GM21515 (cell line): ENCODE measurements around the gene CCDC106.

Experiments
- ATAC-seq: cut with Tn5 transposase; IDR thresholded peaks from one replicate; pipeline ENCODE4 v1.9.1; 2021; ENCODE audit not compliant: unreplicated experiment

Gene CCDC106

GRCh38 chr19:55613930-55614710, 33.9 kb upstream of the CCDC106 start:
- ATAC-seq = no peak

- ATAC-seq = no peak
These were observed 33.1 kb upstream of the CCDC106 start for GRCh38 chr19:55614711-55615542.

DNA sequence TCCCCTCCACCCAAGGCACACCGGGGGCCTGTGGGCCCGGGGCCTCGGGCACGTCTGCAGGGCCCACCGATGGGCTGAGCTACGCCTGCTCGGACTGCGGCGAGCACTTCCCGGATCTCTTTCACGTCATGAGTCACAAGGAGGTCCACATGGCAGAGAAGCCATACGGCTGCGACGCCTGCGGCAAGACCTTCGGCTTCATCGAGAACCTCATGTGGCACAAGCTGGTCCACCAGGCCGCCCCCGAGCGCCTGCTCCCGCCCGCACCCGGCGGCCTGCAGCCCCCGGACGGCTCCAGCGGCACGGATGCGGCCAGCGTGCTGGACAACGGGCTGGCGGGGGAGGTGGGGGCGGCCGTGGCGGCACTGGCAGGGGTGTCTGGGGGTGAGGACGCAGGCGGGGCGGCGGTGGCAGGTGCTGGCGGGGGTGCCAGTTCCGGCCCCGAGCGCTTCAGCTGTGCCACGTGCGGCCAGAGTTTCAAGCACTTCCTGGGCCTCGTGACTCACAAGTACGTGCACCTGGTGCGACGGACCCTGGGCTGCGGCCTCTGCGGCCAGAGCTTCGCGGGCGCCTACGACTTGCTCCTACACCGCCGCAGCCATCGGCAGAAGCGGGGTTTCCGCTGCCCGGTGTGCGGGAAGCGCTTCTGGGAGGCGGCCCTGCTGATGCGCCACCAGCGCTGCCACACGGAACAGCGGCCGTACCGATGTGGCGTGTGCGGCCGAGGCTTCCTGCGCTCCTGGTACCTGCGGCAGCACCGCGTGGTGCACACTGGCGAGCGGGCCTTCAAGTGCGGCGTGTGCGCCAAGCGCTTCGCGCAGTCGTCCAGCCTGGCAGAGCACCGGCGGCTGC, 32.2 kb upstream of the CCDC106 start:
- ATAC-seq = no peak

GRCh38 chr19:55616395-55616875, 31.6 kb upstream of the CCDC106 start:
- ATAC-seq = no peak

- ATAC-seq = no peak
These were observed 30.6 kb upstream of the CCDC106 start for GRCh38 chr19:55617426-55617825.

GRCh38 chr19:55618426-55618825, 29.6 kb upstream of the CCDC106 start:
- no peak for ATAC-seq

- no peak for ATAC-seq
These were observed 28.7 kb upstream of the CCDC106 start for GRCh38 chr19:55619286-55619685.

GRCh38 chr19:55620410-55621204, 27.4 kb upstream of the CCDC106 start:
- no peak for ATAC-seq

DNA sequence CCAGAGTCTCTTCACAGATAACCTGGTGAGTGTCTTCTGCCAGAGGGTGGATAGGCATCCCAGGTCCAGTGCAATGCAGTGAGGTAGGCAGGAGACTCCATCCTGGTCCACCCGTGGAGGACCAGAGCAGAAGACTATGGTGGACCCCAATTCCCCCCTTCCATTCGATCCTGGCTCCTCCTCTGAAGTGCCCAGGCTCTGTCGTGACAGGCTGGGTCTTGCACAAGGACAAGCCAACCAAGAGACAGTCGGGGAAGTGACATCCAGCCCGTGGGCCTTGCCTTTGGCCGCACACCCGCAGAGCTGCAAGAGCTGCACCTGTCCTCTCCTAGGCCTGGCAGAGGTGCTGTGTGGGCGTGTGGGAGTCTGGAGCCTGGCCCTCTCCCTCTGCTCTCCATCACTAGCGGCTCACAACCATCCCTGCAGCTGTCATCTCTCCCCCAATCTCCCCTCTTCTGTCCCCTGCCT, 26.8 kb upstream of the CCDC106 start:
- ATAC-seq = no peak

GRCh38 chr19:55621673-55622231, 26.3 kb upstream of the CCDC106 start:
- ATAC-seq = no peak

DNA sequence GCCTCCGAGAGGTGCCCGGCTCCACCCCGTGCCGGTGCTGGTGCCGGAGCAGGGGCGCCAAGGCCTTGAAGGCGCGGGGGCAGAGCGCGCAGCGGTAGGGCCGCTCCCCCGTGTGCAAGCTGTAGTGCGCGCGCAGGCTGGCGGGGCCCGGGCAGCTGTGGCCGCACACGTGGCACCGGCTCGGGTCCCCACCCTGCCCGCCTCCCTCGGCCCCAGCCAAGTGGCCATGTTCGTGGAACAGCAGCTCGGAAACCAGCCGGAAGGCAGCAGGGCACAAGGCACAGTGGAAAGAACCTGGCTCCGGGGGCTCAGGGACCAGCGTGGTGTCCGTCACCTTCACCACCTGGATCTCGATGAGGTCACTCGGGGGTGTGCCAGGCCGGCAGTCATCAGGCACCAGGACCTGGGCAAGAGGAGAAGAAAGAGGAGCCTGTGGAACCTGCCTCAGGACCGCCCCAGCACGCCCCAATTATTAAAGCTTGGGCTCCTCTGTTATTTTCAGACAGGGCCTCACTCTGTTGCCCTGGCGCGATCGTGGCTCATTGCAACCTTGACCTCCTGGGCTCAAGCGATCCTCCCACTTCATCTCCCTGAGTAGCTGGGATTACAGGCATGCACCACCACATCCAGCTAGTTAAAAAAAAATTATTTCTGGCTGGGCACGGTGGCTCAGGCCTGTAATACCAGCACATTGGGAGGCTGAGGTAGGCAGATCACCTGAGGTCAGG, 25.6 kb upstream of the CCDC106 start:
- ATAC-seq = no peak

- no peak for ATAC-seq
These were observed 24.9 kb upstream of the CCDC106 start for GRCh38 chr19:55623130-55623529.

GRCh38 chr19:55623561-55623960, 24.5 kb upstream of the CCDC106 start:
- ATAC-seq = no peak

DNA sequence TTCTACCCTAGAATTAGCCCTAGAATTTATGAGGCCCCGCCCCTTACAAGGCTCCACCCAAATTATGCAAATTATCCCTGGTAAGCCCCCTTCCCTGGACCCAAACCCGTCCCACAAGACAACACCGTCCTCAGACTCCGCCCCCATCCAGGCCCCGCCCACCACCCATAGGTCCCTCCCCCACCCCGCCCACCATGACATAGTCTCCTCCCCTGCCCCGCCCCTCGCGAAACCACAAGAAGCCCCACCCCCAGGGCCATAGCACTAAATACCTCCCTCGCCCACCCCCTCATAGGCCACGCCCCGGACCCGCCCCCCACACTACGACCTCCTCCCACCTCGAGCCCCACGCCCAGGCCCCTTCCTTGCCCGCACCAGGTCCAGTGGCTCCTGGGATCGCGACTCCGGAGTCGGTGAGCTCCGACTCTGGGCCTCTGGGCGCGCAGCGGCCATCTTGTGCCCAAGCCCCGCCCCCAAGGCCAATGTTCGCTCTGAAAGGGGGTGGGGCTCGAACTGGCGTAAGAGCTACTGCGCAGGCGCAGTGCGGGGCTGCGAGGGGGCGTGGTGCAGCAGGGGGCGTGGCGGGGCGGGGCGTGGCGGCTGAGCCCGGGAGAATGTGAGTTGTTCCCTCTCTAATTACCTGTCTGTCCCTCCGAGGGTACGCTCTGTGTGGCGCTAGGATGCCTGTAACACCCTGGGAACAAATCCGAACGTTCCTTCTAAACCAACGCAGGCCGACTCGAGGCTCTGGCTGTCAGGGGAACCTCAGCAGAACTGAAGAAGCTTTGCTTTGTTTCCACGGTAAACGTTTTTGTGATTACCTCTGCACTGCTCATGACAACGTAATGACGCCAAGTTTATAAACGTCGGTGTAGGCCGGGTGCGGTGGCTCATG, 23.7 kb upstream of the CCDC106 start, which contains the start of gene ZNF784:
TSS of gene ZNF784 (minus strand) at position 458 of the 895 bp plus-strand sequence. CDS start at position 453, 5 bp downstream.
- peak; percentile 43 for ATAC-seq

GRCh38 chr19:55625004-55625326, 23.0 kb upstream of the CCDC106 start:
- ATAC-seq = peak; percentile 2

DNA sequence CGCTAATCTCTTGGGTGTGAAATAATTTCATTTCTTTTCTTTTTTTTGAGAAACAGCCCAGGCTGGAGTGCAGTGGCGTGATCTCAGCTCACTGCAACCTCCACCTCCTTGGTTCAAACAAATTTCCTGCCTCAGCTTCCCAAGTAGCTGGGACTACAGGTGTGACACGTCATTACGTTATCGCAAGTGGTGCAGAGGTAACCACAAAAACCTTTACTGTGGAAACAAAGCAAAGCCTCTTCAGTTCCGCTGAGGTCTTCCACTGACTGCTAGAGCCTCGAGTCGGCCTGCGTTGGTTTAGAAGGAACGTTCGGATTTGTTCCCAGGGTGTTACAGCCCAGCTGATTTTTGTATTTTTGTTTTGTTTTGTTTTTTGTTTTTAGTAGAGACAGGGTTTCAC, 21.7 kb upstream of the CCDC106 start:
- ATAC-seq = no peak

DNA sequence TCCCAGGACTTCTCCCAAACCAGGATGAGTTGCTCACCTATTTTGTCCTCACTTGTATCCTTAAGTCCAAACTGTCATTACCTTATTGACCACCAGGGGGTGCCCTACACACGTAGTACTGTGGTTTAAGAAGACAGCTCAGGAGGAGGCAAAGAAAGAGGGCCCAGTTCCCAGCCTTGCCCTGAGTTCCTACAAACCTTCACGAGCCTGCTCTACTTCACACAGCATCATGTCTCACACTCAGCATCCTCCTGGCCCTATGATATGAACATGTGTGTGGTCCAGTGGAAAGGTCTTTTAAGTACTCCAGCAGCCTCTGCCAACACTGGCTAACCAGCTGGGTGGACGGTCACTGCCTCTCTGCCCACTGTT, 15.6 kb upstream of the CCDC106 start:
- no peak for ATAC-seq

DNA sequence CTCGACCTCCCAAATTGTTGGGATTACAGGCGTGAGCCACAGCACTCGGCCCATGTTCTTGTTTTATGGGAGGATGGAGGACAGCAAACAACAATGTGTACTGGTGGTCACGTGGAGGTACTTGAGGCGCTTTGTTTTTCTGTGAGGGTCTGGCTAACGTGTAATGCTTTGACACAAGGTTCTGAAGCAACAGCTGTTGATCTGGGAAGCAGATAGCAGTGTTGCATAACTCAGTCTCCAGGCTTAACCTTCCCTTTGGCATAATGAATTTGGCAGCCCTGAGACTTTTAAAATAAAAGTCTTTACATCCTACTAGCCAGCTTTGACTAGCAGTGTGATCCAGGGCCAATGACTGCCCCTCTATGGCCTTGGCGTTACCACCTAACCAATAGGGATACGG, 14.2 kb upstream of the CCDC106 start:
- no peak for ATAC-seq
